HG02571 (cell line): ENCODE measurements around the gene SGCD.
"Not testable (repeated sequence)": the region's sequence is repeated elsewhere in the genome, so short reads cannot be mapped to it uniquely, and the experiment has no call there.

Experiments used
- ATAC-seq: cut with Tn5 transposase; IDR thresholded peaks from one replicate; pipeline ENCODE4 v1.9.1; 2021; ENCODE audit warnings: mild to moderate bottlenecking, moderate library complexity; ENCODE audit not compliant: unreplicated experiment

SGCD gene

DNA sequence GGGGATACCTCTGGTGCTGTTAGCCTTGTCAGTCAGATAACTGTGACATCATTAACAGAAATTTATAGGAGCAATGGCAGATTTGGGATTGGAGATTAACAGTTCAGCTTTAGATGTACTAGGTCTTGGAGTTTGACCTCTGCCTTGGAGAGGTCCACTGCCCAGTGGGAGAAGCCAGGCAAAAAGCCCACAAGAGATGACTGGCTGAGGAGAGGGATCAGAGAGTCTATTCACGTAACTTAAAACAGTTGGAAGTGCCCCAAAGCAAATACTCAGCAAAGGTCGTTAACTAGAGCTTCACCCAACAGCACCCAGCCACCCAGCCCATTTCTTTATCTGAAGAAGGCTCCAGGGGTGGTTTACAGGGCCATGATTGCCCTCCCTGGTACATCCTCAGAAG lies 290.5 kb downstream of the SGCD start:
- ATAC-seq: no peak

DNA sequence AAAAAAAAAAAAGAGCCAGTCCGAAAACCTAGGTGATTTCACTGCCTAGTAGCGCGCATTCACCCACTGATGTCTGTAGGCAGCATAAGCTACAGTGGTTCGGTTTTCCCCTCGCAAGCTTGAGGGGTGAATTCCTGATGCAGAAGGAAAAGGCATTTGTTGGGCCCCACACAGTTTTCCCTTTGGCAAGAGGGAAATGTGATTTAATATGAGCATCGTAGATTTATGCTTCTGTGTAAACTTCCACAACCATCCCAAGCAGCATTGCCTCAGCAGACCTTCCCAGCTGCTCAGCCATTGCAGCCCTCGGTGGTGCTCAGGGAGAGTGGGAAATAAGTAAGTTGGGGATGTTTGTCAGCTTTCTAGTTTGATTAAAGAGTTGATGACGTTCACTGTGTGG lies 291.6 kb downstream of the SGCD start:
- no peak for ATAC-seq

DNA sequence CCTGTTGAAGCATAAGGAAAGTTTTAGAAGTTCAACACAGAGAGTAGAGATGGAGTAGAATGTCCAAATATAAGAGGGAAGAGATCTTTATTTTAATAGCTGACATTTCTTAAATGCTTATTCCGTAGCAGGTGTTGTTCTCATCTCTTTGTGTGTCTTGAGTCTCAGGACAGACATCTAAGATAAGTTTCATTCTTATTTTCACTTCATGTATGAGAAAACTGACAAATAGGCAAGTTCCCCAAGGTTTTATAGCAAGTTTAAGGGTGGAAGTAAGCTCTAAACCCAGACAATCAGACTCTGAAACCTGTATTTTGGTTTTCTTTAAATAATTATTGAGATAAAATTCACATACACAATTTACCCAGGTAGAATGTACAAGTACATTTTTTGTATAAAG lies 294.8 kb downstream of the SGCD start:
- ATAC-seq: no peak

DNA sequence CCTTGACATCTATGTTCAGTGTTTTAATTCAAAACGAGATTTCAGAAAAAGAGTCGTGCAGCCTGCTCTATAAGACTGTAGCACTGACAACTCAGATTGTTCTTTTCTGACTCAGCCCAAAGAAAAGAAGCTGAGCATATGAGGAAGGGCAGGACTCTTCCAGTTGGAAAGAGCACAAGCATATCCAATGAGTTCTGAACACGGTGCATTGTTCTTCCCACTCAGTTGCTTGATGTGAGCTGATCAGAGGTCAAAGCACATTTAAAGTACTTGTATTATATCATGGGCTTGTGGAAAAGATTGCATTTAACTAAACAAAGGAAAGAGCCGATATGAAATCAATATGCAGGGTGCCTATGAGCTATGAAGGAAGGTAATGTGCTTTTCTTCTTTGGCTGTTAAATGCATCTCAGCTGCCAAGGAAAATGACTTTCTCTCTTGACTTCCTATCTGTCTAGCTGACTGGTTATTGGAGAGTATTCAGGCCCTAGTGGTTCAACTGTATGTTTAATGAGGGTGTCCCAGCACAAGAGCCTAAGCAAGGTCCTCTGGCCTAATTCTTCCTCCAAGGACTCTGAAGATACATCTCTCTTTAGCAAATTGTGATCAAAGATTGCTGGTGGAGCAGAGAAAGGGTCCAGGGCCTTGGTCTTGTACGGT lies 296.5 kb downstream of the SGCD start:
- ATAC-seq: no peak

DNA sequence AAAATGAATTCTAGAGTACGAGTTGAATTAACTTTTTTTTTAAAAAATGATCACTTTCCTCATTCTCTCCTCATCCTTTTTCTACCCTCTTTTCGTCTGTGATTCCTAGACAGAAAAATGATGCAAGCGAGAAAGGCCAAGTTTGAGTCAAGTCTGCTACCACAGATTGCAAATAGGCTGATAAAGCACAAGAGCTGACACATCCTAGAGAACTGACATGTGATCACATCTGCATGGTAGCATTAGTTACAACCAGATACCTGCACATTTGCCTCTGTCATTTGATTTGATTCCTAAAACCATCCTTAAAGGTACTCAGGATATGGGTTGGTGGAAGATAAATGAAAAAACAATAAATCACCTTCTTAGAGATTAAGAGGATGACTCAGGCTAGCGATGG lies 297.7 kb downstream of the SGCD start:
- ATAC-seq: no peak

DNA sequence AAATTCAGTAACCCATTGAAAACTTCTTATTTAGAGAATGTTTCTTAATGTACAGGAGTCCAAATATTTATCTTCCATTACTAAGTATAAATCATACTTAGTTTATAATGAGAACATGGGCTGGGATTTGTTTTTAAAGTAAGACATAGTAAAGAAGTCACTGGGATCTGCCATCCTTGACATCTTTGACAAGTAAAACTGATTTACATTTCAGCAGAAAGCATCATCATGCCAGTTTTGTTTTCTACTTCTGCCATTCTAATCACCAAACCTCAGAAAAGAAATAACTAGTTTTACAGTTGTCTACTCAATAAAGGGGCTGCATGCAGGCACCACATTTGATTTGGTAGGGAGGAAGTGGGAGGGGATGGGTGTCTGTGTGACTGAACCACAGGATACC lies 301.5 kb downstream of the SGCD start:
- ATAC-seq: no peak

DNA sequence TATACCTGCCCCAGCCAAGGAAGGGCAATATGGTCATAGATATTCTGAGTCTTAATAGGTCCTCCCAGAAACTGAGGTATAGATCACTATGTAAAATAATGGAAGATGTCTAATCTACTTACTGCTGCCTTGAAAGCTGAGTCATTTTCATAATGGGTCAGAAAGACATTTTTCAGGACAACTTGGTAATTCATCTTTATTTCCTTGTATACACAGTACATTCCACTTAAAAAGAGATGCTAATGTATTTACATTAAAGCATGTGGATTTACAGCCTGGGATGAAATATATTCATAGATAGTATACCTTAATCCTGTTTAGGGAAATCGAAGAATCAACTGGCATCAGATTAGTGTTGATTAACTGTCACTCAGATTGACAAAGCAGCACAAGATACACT lies 304.0 kb downstream of the SGCD start:
- no peak for ATAC-seq

DNA sequence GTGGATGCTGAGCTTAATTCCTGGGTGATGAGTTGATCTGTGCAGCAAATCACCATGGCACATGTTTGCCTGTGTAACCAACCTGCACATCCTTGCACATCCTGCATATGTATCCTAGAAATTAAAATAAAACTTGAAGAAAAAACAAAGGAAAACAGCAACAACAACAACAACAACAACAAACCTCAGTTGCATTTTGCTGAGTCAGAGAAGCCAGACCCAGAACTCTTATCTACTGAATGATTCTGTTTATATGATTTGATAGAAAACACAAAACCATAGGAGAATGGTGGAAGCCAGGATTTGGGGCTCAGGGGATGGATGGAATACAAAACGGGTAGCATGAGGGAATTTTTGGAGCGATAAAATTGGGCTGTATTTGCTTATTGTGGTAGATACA lies 307.3 kb downstream of the SGCD start:
- ATAC-seq: no peak

DNA sequence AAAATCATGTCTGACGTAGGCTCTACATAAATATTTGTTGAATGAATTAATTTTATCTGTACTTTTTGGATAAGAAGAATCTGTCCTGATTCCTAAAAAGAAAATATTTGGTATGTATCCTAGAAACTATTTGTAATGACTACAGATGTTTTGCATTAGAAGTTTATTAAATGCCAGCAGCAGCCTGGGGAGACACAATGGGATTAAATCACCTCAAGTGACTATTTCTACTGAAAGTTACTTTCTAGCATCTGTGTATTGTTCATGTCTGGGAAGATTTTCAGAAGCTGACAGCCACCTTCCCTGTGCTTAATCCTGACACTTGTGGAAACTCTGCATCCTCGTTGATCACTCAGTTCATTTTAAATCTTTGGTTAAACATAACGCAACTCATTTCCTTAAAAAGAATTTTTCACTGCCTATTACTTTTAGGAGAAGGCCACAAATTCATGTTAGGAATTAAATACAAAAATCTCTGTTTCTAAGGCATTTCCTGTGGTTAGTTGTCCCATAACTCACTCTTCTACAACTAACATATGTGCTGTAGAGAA lies 313.8 kb downstream of the SGCD start:
- ATAC-seq: no peak

DNA sequence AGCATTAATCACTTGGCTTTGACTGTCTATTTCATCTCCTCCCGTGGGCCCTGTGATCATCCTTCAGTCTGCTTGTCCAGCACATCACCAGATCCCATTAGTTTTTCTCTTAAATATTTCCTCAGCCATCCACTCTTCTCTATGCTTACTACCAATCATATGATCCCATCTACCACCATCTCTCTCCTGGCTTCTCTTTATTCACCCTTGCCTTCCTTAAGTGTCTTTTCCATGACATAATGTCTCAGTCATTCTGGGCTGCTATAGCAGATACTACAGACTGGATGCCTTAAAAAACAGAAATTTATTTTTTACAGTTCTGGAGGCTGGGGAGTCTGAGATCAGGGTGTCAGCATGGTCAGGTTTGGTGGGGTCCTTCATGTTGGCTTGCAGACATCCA lies 314.7 kb downstream of the SGCD start:
- no peak for ATAC-seq

DNA sequence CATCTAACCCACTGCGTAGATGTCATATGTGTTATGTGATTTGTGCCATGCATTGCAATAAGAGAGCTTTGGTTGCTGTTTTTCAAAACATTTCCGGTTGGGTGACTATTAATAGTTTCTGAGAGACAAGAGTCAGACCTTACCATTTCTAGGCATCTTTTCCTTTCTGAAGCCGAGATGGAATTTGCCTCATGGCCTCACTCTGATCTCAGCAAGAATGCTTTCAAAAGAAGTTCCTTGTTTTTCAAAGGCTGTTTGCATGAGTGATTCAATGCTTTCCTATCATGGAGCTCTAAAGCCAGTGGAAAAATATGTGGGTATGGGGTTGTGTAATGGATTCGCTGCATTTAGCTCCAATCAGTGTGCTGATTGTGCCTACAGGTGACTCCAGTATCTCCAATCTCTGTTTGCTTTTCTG lies 320.1 kb downstream of the SGCD start:
- ATAC-seq: no peak

DNA sequence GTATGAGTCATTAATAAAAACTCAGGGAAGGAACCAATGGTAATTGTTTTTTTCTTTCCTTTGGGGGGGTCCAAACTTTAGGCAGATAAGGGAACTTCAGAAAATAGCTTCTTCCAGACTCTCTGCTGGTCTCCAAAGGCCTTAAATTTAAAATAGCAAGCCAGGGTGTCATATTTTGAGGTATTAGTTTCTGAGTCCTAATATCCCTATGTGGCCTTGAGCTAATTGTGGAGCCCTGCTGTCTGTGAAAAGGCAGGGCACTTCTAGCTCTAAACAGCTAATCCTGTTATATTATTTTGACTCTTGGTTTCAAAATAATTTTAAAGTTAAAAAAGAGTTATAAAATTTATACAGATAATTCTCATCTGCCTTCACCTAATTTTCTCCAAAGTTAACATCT lies 327.5 kb downstream of the SGCD start:
- no peak for ATAC-seq

DNA sequence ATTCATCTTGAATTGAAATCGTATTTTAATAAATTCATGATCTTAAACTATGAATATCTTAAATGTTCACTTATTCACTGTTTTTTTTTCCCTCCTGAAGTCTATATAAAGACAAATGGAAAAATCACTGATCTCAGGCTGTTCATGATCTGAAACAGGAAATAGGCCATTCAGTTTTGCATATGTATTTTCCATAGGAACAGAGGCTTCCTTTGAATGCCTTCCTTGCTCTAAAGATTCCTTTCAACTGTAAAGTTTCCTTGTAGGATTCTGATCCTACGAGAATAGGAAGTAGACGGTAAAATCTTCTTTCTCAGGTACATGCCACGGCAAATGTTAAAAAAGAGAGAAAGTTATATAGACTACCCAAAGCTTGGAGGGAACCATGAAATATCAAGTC lies 328.8 kb downstream of the SGCD start:
- no peak for ATAC-seq

DNA sequence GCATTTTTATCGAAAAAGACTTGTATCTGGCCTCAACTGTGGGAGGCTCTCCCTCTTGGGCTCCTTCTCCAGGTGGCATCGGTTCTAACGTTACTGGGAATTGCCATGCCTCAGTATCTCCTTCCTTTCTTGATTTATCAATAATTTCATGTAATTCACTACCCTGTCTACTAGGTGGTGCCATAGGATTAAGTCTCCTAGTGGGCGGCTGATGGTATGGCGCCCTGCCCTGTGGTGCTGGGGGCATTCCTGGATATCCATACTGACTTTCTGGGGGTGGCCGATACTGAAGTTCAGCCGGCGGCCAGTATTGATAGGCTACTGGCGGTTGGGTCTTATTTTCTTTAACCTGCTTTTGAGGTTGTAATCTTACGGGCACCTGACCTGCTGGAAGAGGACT lies 337.9 kb downstream of the SGCD start:
- ATAC-seq: not testable (repeated sequence)

DNA sequence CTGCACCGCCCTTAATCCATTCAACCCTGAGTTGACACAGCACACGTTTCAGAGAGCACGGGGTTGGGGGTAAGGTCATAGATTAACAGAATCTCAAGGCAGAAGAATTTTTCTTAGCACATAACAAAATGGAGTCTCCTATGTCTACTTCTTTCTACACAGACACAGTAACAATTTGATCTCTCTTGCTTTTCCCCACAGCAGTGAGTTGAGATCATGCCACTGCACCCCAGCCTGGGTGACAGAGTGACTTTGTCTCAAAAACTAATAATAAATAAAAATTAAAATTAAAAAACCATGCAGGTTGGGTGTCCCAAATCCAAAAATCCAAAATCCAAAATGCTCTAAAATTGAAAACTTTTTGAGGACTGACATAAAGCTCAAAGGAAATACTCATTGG lies 339.7 kb downstream of the SGCD start:
- not testable (repeated sequence) for ATAC-seq

DNA sequence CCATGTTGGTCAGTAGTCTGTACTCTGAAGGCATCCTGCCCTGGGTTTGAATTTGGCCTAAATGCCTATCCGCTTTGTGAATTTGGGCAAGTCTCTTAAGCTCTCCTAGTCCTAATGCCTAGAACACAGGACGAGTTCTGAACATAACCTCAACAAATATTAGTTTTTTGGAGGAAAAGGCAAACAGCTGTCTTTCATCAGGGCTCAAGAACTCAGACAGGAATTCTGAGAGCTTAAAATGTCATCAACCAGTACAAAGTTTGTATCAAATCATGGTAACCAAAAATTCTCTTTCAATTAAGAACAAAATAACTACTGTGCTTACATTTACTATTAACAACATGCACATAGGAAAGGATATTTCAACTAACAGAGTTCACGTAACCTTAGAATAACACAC lies 340.7 kb downstream of the SGCD start:
- no peak for ATAC-seq

DNA sequence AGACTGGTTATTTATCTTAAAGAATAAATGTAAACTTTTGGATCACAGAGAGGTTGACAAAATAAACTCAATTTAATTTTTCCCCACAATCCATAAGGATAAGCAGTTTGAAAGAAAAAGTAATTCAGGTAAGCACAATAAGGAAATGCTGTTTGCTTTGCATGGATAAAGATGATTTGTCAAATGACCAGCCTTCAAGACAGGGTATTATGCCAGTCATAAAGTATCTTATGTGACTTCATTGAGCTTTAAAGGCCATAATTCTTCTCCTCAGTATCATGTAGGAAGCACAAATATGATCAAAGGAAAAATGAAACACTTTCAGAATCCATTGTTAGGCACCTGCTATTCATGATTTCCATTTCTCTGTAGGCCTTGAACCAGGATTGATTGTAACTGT lies 342.5 kb downstream of the SGCD start:
- no peak for ATAC-seq

DNA sequence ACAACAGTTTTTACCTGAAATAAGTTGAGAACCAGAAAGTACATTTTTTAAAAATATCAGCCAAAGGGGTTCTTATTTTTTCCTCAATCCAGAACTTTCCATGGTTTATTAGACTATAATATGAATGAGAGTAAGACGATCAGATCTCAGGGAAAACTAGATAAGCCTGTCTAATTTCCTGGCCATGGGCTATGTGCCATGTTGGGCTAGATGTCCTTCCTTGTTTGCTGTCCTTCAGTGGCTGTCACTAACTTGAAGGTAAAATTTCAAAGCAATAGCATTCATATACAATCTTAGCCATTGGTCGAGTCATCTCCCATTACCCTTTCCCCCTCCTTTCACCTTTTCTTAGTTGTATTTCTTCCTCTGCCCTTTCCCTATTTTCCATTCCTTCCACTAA lies 343.7 kb downstream of the SGCD start:
- ATAC-seq: no peak

DNA sequence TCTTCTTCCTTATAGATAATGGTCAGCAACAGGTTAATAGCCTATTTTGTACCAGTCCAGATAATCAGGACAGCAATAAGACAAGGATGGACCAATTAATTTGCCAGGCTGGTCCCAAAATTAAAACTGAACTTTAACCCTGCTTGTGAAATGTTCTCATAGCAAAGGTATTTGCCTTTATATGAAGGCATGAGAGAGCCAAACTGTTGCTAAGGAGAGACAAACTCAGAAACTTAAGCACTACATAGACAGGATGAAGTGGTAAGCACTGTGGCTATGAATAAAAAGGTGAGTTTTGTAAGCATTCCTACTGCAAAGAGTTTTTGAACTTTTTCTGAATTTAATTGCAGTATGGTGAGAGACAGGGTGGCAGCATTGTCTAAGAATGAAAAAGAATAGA lies 348.4 kb downstream of the SGCD start:
- ATAC-seq: no peak

DNA sequence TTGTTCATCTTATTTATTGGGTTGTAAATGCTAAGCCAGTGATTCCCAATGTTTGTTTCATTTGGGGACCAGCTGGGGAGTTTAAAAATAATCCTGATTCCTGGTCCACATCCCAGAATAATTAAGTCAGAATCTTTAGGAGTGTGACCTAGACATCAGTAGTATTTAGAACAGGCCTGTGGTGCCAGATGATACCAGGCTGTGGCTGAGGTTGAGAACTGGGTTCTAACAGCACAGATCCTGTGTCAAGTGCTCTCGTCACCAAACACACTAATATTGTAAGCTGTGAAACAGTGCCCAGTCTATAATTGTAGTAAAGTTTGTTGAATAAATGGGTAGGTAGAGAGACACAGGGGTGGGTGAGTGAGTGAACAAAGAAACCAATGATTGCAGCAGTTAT lies 351.0 kb downstream of the SGCD start:
- no peak for ATAC-seq

DNA sequence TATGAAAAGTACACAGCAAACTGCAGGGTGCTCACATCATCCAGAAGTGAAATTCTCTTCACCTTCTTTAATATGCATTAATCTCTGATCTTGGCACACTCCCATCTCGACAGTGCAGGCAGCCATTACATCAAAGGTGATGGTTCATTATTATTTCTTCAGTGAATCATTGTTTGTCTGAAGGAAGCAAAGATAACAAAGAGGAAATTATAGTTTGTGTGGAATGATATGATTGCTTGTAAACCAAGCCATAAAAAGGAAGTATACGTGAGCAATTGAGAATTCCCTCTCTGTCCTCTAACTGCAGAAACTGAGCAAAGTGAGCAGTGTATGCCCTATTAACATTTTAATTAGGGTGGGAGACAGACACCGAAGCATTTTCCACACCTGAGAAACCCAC lies 351.5 kb downstream of the SGCD start:
- ATAC-seq: no peak

DNA sequence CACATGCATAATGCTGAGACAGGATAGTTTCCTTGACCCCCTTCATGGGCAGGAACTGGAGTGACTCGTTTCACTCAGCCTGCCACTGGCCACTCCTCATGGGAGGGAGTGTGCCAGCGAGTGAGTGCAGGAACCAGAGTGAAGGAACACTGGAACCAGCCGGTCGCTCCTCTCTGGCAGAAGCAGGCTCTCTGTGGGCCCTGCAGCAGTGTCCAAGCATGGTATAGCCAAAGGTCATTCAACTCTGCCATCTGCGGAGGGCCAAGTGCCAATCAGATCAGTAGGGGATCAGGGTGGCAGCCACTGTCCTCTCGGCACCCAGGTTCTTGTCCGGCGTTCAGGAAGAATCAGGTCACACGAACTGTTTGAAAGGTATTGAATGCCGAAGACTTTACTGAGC lies 353.9 kb downstream of the SGCD start:
- ATAC-seq: no peak

DNA sequence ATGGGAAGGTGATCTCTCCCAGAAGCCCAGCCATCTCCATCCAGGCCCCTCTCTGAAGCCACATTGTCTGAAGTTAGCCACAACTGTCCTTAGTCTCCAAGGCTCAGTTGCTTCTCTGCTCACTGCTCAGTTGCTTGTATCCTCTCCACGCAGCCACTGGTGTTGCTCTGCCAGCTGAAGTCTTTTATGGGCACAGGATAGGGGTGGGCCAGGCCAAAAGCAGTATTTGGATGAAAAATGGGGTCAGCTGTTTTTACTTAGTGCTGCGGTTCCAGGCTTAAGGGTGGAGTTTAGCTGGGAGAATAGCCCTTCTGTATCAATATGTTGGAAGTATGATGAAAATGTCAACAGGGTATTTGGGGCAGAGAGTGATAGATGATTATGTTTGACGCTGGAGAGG lies 354.3 kb downstream of the SGCD start:
- ATAC-seq: no peak
